ENCODE results near the gene FOCAD. TPM values are rescaled to one million over a fixed set of nuclear protein-coding genes. Genes with fewer than 3 reads are reported as not detected.
A peak's percentile ranks its signal among the peaks of the same experiment; 100 is the strongest.

FOCAD gene
- total RNA-seq, 1 experiment from 2014 or later = 35.1 TPM

GRCh38 chr9:20791682-20792081 lies 107.6 kb downstream of the FOCAD start:
- Histone ChIP-seq H3F3A (ENCODE audit: low read length, unreplicated experiment) (no peaks in the 10 kb centered on the region), H4K20me1 (ENCODE audit: low read length) (no peaks in the 10 kb centered on the region), H3K9me2 (replicated peaks; ENCODE audit: low read length) (no peaks in the 10 kb centered on the region), H3K9me3 (ENCODE audit: low read length) (no peaks in the 10 kb centered on the region), H3K4me3 (ENCODE audit: low read length) (no peak overlapping the region), H3K9ac (ENCODE audit: low read length) (no peak overlapping the region), H3K4me1 (ENCODE audit: insufficient read depth, low read length) (no peaks in the 10 kb centered on the region), H3K27me3 (ENCODE audit: low read length) (no peaks in the 10 kb centered on the region), H3K27ac (ENCODE audit: low read length) (no peak overlapping the region), H3K79me2 (ENCODE audit: low read length) (no peaks in the 10 kb centered on the region), H3K36me3 (ENCODE audit: low read depth, low read length) (0 out of 2 replicates have a peak, but pooled peaks cover 3% of the 10 kb centered on the region), H3K4me2 (ENCODE audit: low read length) (no peak overlapping the region), H2AFZ (ENCODE audit: low read length) (no peak overlapping the region)
- ChIA-PET POLR2A (ENCODE audit: unreplicated experiment) (no interaction called here), CTCF (no interaction called here)
- BruUV-seq (replicated peaks) = no TSS peak
- ATAC-seq = peak; percentile 22; the same call in 1 of the 2 replicates
- intact Hi-C loops (cut with micrococcal nuclease) = no loop called here
- no peak for DNase-seq
- TF ChIP-seq CTCF (conservative IDR thresholded peaks at IDR 0.05; ENCODE audit: low read depth, low read length) = no peak
- TF ChIP-seq EZH2phosphoT487 (IDR thresholded peaks at IDR 0.05; ENCODE audit: borderline replicate concordance, low read length) = no peak
- no peak for TF ChIP-seq EZH2 (IDR thresholded peaks at IDR 0.05; ENCODE audit: low read length, unreplicated experiment)

- Histone ChIP-seq H3K9me3 (ENCODE audit: low read length) (no peaks in the 10 kb centered on the region), H4K20me1 (ENCODE audit: low read length) (no peaks in the 10 kb centered on the region), H3F3A (ENCODE audit: low read length, unreplicated experiment) (no peaks in the 10 kb centered on the region), H3K9ac (ENCODE audit: low read length) (no peak overlapping the region), H3K27me3 (ENCODE audit: low read length) (no peaks in the 10 kb centered on the region), H3K9me2 (replicated peaks; ENCODE audit: low read length) (no peaks in the 10 kb centered on the region), H3K4me3 (ENCODE audit: low read length) (no peak overlapping the region), H3K36me3 (ENCODE audit: low read depth, low read length) (no peaks in the 10 kb centered on the region), H3K4me2 (ENCODE audit: low read length) (no peak overlapping the region), H3K27ac (ENCODE audit: low read length) (no peak overlapping the region), H2AFZ (ENCODE audit: low read length) (no peak overlapping the region), H3K4me1 (ENCODE audit: insufficient read depth, low read length) (no peaks in the 10 kb centered on the region), H3K79me2 (ENCODE audit: low read length) (no peaks in the 10 kb centered on the region)
- no peak for ATAC-seq
- ChIA-PET CTCF (no interaction called here), POLR2A (ENCODE audit: unreplicated experiment) (no interaction called here)
- DNase-seq = no peak
- no peak for TF ChIP-seq EZH2phosphoT487 (IDR thresholded peaks at IDR 0.05; ENCODE audit: borderline replicate concordance, low read length)
- TF ChIP-seq EZH2 (IDR thresholded peaks at IDR 0.05; ENCODE audit: low read length, unreplicated experiment) = no peak
- TF ChIP-seq CTCF (conservative IDR thresholded peaks at IDR 0.05; ENCODE audit: low read depth, low read length) = no peak
- BruUV-seq (replicated peaks) = no TSS peak
- intact Hi-C loops (cut with micrococcal nuclease) = no loop called here
These were observed 120.6 kb downstream of the FOCAD start for GRCh38 chr9:20804489-20805250.

- H3K36me3 ChIP-seq (ENCODE audit: low read depth, low read length) = no peaks in the 10 kb centered on the region
- no peak overlapping the region for H3K9ac ChIP-seq (ENCODE audit: low read length)
- ATAC-seq = no peak
- no peaks in the 10 kb centered on the region for H3K9me2 ChIP-seq (replicated peaks; ENCODE audit: low read length)
- DNase-seq = no peak
- no peaks in the 10 kb centered on the region for H3K27me3 ChIP-seq (ENCODE audit: low read length)
- H4K20me1 ChIP-seq (ENCODE audit: low read length) = no peaks in the 10 kb centered on the region
- no peak for TF ChIP-seq CTCF (conservative IDR thresholded peaks at IDR 0.05; ENCODE audit: low read depth, low read length)
- no peak for TF ChIP-seq EZH2 (IDR thresholded peaks at IDR 0.05; ENCODE audit: low read length, unreplicated experiment)
- no peak for TF ChIP-seq EZH2phosphoT487 (IDR thresholded peaks at IDR 0.05; ENCODE audit: borderline replicate concordance, low read length)
- no TSS peak for BruUV-seq (replicated peaks)
- H3K4me3 ChIP-seq (ENCODE audit: low read length) = no peak overlapping the region
- ChIA-PET CTCF (no interaction called here), POLR2A (ENCODE audit: unreplicated experiment) (no interaction called here)
- H3F3A ChIP-seq (ENCODE audit: low read length, unreplicated experiment) = no peaks in the 10 kb centered on the region
- intact Hi-C loops (cut with micrococcal nuclease) = no loop called here
- no peaks in the 10 kb centered on the region for H3K79me2 ChIP-seq (ENCODE audit: low read length)
- H3K9me3 ChIP-seq (ENCODE audit: low read length) = no peaks in the 10 kb centered on the region
- no peak overlapping the region for H3K27ac ChIP-seq (ENCODE audit: low read length)
- no peak overlapping the region for H3K4me2 ChIP-seq (ENCODE audit: low read length)
- no peak overlapping the region for H2AFZ ChIP-seq (ENCODE audit: low read length)
- no peaks in the 10 kb centered on the region for H3K4me1 ChIP-seq (ENCODE audit: insufficient read depth, low read length)
These were observed 121.7 kb downstream of the FOCAD start for GRCh38 chr9:20805766-20806165.

Data from PC-3 (cell line).